HG02885 (cell line): ENCODE measurements around the gene CFAP410.

Experiments used
- ATAC-seq: cut with Tn5 transposase; IDR thresholded peaks from one replicate; pipeline ENCODE4 v1.9.1; 2021; ENCODE audit warnings: mild to moderate bottlenecking; ENCODE audit not compliant: unreplicated experiment, poor library complexity

CFAP410 gene

GRCh38 chr21:44338971-44339910 is at the start of gene CFAP410:
Gene CFAP410, minus strand, starts transcription at chr21:44339390. Its CDS starts 196 bp downstream, at chr21:44339194.
- peak; percentile 89 for ATAC-seq

- ATAC-seq, result no peak
Measured at GRCh38 chr21:44384968-44385367, 45.8 kb upstream of the CFAP410 start.

GRCh38 chr21:44383216-44383615 is 44.0 kb upstream of the CFAP410 start:
- ATAC-seq, result no peak

- no peak for ATAC-seq
Measured at GRCh38 chr21:44382536-44382935, 43.3 kb upstream of the CFAP410 start.

GRCh38 chr21:44381874-44382273 is 42.7 kb upstream of the CFAP410 start:
- ATAC-seq, result no peak

- no peak for ATAC-seq
Measured at GRCh38 chr21:44380876-44381275, 41.7 kb upstream of the CFAP410 start.

- no peak for ATAC-seq
Measured at GRCh38 chr21:44379991-44380865, 41.0 kb upstream of the CFAP410 start.

- ATAC-seq, result no peak
Measured at GRCh38 chr21:44379515-44379848, 40.3 kb upstream of the CFAP410 start.

GRCh38 chr21:44378646-44379514 is 39.7 kb upstream of the CFAP410 start:
- ATAC-seq, result no peak

GRCh38 chr21:44377922-44378645 is 38.9 kb upstream of the CFAP410 start:
- no peak for ATAC-seq

GRCh38 chr21:44377201-44377921 is 38.2 kb upstream of the CFAP410 start:
- ATAC-seq, result no peak

GRCh38 chr21:44376606-44377005 is 37.4 kb upstream of the CFAP410 start:
- no peak for ATAC-seq

- no peak for ATAC-seq
Measured at GRCh38 chr21:44375761-44376241, 36.6 kb upstream of the CFAP410 start.

- no peak for ATAC-seq
Measured at GRCh38 chr21:44375281-44375651, 36.1 kb upstream of the CFAP410 start.

GRCh38 chr21:44374601-44375280 is 35.6 kb upstream of the CFAP410 start:
- no peak for ATAC-seq

- no peak for ATAC-seq
Measured at GRCh38 chr21:44372616-44373015, 33.4 kb upstream of the CFAP410 start.

GRCh38 chr21:44371596-44371995 is 32.4 kb upstream of the CFAP410 start:
- no peak for ATAC-seq

GRCh38 chr21:44370786-44371410 is 31.7 kb upstream of the CFAP410 start:
- ATAC-seq, result no peak
